NCI-H1105 treated with DMSO at 0.1 percent for 48 hours (cell line): Measurements from ENCODE around the gene HRCT1.
A peak's percentile ranks its signal among the peaks of the same experiment; 100 is the strongest.
"Not testable (repeated sequence)": the region's sequence is repeated elsewhere in the genome, so short reads cannot be mapped to it uniquely, and the experiment has no call there.

Experiments used
- DNase-seq: peaks from one replicate; lab custom pipeline; 2025; lab: John Stamatoyannopoulos, UW

HRCT1 gene

DNA sequence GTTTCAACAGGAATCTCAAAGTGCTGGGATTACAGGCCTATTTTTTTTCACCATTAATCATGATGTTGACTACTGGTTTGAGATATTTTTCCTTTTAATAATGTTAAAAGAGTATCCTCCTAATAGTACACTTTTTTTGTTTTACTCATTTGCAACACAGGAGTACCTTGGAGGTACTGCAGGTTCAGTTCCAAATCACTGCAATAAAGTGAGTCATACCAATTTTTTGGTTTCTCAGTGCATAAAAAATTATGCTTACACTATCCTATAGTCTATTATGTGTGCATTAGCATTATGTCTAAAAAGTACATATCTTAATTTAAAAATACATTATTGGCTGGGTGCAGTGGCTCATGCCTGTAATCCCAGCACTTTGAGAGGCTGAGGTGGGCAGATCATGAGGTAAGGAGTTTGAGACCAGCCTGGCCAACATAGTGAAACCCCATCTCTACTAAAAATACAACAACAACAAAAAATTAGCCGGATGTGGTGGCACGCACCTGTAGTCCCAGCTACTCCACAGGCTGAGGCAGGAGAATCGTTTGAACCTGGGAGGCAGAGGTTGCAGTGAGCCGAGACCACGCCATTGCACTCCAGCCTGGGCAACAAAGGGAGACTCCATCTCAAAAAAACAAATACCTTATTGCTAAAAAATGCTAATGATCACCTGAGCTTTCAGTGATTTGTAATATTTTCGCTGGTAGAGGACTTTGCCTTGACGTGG lies 8.5 kb upstream of the HRCT1 start:
- DNase-seq: not testable (repeated sequence)

DNA sequence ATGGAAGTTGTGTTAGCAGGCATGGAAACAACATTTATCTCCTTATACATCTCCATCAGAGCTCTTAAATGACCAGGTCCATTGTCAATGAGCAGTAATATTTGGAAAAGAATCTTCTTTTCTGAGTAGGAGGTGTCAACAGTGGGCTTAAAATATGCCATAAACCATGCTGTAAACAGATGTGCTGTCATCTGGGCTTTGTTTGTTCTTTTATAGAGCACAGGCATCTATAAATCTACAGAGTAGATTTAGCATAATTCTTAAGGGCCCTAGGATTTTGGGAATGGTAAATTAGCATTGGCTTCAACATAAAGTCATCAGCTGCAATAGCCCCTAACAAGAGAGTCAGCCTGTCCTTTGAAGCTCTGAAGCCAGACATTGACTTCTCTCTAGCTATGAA lies 7.7 kb upstream of the HRCT1 start:
- DNase-seq: no peak

DNA sequence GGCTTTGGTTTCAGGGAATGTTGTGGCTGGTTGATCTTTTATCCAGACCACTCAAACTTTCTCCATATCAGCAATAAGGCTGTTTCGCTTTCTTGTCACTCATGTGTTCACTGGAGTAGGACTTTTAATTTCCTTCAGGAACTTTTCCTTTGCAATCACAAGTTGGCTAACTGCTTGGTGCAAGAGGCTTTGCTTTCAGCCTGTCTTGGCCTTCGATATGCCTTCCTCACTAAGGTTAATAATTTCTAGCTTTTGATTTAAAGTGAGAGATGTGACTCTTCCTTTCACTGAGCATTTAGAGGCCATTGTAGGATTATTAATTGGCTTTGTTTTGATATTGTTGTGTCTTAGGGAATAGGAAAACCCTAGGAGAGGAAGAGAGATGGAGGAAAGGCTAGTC lies 7.0 kb upstream of the HRCT1 start:
- DNase-seq: no peak

DNA sequence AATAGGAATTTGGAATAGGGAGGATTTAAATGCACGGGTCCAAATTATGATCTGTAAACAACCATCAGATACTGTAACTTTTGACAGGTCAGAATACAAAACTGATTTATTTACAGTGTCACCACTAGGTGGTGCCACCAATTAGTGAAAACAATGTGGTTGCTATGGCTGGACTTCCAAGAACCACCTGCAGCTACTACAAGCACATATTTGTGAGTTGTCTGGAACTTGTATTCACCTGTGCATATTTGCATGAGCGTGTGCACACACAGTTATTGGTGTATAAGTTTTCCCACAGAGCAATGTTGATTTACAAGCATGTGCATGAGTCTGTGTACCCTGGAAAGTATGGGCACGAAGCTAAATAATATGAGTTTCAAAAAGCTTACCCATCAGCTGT lies 3.0 kb upstream of the HRCT1 start:
- peak; percentile 65 for DNase-seq

DNA sequence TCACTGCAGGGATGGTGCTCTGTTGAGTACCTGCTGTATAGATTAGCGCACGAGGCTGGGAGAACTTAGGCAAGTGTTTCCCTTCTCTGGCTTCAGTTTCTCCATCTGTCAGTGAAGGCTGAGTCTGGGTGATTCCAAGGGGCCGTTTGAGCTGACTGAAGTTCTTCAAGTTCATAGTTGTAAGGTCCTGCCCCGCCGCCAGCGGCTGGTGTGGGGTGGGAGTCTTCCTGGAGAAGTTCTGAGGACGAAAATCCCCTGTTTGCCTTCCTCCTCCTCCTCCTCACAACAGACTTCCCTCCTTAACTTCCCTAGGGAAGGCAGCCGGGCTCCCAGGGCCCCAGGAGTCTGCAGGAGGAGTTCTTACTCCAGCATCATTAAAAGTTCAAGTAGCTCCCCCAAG lies 1.7 kb upstream of the HRCT1 start:
- no peak for DNase-seq

DNA sequence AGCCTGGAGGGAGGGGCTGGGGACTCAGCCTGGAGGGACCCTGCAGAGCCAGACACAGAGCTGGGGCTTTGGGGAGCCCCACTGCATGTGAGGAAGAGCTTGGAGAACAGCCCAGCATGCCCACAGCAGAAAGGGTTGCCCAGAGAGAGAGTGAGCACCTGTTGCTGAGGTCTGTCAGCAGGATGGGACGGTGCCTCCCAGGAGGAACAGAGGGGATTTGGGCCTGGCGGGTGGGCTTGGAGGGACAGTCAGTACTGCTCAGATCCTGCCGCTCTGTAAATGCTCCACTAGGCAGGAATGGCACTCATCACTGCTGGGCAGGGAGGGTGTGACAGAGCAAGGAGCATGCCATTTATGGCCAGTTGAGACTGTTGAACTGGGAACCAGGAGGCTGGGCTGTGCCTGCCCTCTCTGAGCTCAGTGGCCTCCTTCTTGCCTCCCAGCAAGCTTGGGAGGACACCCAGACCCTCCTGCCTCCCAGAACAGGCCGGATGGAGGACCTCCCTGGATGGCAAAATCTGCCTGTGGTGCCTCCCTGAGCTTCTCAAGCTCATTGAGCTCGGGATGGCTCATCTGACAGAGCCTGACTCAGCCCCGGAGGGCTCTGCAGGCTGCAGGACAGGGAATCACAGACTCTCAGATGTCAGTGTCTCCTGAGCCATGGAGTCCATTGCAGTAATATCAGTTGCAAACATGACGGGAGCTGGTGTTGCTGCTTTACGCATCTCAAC lies 786 bp upstream of the HRCT1 start:
- DNase-seq: no peak

DNA sequence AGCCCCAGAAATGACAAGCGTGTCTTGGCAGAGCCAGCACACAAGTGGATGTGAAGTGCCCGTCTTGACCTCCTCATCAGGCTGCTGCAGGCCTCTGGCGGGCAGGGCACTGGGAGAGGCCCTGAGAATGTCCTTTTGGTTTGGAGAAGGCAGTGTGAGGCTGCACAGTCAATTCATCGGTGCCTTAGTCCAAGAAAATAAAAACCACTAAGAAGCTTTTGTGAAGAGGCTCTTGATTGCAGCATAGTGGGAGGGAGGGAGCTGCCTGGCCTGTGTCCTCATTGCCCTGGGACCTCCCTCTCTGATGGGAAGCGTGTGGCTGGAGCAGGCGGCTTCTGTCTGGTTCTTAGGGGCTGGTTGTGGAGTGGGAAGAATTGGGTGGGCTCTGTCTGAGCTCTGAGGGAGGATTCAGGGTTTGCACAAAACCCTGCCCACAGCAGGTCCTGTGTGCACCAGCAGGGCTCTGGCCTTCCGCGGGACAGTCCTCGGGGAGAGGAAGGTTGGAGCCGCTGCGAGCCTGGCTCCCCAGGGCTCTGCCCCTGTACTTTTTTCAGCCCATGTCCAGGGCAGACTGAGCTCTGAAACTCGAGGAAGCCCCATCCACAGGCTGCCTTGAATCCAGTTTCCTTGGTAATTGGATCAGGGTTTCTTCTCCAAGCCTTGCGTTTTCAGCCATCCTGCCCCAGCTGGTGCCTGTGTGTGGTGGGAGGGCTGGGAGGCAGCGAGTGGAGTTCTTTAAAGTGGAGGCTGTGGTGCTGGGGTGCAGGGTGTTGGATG lies 1.1 kb downstream of the HRCT1 start:
- no peak for DNase-seq

DNA sequence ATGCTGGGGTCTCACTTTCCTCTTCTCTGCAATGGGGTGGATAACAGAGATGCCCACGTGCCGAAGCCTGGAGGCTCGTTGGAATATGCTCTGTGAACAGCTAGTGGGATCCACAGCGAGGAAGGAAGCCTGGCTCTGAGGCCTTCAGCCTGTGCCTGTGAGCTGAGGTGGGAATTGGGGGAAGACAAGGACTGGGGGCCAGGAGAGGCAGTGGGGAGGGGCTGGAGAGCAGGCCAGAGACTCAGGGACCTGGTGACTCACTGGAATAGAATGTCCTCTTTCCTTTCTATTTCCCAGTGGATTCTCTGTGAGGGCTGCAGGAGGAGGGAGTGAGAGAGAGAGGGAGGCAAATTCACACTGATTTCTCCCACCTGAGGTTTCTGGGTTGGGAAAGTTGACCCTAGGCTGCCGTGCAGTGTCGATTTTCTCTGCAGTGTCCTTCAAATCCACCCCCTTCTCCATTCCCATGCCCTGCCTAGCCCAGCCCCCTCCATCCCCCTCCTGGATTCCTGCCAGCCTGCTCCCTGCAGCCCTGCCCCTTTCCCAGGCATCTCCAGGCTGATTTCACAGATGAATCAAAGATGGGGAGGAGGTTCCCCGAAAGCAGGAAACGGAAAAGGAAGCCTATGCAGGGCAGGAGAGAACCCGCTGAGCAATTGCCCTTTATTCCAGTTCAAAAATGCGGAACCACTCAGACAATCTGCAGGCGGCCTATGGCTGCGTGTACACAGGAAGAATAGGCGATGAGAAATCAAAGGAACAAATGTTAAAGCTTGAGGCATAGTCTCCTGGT lies 1.9 kb downstream of the HRCT1 start:
- DNase-seq: peak; percentile 30

DNA sequence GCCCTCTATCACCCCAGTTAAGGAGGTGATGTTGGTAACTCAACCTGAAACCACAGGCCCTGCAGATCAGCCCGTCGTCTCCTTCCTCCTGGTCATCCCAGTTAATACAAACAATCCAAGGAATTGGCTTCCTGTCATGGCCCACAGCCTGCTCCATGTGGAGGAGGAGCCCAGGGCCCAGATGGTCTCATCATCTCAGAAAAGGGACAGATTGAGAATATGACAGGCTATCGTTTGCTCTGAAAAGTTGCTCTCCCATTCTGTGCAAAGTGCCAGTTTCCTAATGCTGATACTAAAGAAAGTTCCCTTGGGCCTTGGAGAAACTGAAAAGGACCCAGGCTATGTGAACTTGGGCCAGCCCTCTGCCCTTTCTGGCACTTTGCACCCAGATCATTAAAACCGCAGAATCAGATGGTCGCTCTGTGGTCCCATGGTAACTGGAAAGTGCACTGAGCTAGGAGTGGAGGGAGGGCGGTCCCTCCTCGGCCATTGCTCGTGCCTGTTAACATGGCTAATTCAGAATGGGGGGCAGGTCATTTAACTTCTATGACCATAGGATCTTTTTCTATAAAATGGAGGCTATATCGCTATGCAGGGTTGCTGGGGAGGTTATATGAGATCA lies 2.6 kb downstream of the HRCT1 start:
- DNase-seq: no peak

DNA sequence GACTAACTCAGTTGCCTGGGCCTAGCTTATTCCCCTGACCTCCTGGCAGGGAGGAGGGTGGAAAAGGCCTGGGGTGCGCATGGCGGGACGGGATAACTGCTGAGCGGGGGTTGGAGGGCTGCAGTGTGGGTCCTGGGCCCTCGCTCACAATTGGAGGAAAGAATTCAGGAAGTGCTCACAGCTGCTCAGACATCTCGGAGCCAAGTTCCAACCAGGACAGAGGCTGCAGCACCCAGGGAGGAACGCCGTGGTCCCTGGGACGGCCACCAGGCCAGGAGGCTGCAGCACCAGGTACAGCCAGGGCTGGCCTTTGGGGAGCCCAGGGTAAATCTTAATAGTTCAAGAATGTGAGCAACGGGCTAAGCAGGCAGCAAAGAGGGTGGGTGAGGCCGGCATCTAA lies 3.3 kb downstream of the HRCT1 start, which contains the start of gene SPAAR:
Gene SPAAR (plus strand): TSS at position 217 of the 400 bp plus-strand sequence. CDS start 974 bp downstream, outside the sequence.
- DNase-seq: no peak

DNA sequence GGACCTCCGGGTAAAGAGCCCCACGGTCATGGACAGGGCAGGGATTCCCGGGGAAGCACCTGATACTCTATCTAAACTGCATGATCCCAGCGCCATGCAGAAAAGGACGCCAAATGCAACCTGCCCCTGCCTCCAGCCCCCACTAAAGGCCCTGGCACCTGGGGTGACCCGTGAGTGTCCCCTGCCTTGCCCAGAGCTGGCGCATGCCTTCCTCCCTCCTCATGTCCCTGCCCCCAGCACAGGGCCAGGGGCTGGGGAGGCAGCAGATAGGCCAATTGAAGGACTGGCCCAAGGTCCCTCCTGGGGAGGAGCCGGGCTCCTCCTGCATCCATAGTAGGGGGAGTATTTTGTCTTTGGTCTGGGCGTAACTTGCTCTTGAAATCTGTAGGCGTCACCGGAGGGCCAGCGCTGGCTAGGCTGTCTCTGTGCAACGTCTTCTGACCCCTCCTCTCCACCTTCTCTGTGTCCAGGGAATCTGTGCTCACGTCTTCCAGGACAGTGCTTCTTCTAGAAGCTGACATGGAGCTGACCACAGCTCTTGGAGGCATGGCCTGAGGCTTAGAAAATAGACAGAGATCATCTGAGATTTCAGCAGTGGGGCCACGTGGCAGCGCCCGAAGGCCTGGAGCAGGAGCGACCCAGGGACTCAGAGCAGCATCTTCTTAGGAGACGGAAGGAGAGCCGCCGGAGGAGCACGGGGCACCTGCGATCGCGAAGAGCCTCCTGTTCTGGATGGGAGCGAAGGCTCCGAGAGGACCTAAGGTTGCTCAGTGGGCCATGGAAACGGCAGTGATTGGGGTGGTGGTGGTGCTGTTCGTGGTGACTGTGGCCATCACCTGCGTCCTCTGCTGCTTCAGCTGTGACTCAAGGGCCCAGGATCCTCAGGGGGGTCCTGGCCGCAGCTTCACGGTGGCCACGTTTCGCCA lies 3.9 kb downstream of the HRCT1 start:
- no peak for DNase-seq

DNA sequence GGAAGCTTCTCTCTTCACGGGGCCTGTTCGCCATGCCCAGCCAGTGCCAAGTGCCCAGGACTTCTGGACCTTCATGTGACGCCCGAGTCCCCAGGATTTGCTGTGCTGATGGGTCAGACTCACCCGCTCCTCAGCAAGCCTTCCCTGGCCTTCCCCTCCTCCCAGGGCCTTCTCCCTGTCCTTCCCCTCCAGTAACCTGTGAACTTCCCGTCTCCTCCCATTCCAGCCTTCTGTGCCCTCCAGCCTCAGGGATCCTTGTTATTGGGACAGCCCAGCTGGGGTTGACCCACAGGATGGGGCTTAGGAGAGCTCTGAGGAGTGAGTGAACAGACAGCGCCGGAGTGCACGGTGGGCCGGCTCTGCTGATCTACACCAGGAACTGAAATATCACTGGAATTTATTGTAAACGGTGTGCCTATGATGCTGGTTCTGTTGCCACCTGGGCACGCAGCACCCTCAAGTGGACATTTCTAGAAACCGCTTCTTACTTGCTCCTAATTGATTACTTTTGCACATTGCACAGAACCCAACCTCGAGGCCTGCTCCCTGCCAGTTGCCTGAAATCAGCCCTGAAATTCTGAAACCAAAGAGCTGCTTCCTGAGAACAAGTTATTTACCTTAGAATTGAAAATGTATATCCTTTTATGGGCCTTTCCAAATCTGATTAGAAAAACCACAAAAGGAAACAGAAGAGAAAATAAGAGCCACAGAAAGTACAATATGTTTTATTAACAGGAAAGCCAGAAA lies 4.8 kb downstream of the HRCT1 start:
- peak; percentile 19 for DNase-seq

DNA sequence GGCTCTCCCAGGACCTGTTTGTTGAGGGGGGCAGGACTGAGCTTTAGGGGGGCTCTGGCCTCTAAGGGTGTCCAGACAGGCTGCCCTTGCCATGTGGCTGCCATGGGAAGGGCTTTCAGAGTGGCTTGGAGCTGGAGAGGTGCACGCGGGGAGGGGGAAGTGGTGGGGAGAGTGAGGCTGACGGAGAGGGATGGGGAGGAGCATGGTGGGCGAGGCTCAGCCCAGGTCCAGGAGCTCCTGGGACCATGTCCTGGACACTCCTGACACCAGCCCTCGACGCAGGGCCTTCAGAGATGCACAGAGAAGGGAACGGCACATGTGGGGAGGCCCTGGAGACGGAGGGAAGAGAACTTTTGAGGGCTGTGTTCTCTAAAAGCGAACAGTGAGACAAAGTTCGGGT lies 5.7 kb downstream of the HRCT1 start:
- DNase-seq: no peak

DNA sequence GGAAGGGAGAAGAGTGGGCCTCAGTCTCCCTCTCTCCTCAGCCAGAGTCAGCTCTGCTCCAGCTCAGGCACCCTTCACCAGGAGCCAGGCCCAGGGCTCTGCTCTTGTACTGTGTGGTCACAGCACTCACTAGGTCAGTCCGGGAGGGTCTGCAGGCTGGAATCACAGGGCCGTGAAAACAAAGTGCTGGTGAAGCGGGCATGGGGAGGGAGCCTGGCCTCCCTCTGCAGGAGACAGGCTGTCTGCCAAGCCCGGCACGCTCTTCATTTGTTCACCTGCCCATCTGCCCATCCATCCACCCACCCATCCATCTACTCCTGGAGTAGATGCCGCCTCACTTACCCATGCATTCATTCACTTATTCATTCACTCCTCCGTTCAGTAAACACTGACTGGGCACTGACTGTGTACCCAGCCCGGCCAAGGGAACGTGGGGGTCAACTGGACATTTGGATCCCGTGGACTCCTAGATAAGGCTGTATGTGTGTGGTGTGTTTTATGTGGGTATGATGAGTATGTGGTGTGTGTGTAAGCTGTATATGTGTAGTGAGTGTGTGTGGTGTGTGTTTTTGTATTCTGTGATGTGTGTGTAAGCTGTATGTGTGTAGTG lies 6.9 kb downstream of the HRCT1 start:
- no peak for DNase-seq

DNA sequence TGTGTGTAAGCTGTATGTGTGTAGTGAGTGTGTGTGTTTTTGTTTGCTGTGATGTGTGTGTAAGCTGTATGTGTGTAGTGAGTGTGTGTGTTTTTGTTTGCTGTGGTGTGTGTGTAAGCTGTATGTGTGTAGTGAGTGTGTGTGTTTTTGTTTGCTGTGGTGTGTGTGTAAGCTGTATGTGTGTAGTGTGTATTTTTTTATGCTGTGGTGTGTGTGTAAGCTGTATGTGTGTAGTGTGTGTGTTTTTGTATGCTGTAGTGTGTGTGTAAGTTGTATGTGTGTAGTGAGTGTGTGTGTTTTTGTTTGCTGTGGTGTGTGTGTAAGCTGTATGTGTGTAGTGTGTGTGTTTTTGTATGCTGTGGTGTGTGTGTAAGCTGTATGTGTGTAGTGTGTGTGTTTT lies 7.4 kb downstream of the HRCT1 start:
- DNase-seq: not testable (repeated sequence)

DNA sequence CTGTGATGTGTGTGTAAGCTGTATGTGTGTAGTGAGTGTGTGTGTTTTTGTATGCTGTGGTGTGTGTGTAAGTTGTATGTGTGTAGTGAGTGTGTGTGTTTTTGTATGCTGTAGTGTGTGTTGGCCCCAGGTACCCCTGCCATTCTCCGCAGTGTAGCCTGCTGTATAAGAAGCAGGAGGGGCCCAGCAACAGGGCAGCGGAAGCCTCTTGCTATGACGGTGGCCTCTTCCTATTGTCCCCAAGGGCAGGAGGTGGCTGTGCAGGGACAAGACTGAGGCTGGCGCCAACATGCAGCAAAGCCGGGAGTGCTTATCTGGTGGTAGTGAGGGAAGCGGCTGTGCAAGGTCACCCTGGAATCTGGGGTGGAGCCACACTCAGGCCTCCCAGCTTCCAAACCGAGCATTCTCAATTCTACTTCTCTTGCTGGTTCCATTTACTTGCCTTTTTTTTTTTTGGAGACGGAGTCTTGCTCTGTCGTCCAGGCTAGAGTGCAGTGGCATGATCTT lies 8.4 kb downstream of the HRCT1 start:
- DNase-seq: no peak

DNA sequence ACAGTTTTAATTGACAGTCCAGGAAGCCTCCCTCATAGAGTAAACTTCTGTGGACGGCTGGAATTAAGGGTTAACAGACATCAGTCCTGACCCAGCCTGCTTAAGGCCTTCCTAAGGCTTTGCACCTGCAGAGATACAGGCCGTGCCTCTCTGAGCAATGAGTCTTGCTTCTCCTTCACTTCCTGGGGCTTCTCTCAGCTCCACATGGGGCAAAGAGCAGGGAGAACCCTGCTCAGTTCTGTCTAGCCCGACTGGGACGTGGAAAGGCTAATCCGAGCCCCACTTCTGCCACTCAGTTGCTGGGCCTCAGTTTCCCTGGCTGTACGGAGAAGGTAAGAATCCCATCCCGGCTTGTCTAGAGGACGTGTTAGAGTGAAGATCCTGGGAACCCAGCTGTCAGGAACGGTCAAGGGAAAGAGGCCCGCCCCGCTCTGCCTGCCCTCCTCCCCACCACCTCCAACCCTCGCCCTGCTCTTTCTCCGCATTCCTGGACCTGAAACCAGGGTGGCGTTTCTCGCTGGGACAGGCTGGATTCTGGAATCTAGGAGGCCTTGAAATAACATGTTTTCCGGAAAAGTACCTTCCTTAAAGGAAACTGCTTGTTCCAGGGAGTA lies 9.8 kb downstream of the HRCT1 start:
- DNase-seq: no peak

DNA sequence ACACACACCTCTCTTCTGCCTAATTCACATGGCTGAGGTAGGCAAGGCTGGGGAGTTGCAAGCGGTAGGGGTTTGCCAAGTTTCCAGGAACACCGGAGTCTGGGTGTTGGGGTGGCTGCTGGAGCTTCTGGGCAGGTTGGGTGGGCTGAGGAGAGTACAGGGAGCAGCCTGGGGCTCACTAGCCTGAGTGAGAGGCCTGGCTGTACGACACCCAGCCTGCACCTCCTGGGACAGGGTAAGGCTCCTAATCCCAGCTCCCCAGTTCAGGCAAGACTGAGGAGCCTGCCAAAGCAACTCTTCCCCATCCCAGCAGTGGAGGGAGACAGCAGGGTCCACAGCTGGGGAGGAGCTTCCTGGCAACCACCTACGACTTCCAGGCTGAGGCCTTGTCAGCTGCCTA lies 11.3 kb downstream of the HRCT1 start:
- no peak for DNase-seq

DNA sequence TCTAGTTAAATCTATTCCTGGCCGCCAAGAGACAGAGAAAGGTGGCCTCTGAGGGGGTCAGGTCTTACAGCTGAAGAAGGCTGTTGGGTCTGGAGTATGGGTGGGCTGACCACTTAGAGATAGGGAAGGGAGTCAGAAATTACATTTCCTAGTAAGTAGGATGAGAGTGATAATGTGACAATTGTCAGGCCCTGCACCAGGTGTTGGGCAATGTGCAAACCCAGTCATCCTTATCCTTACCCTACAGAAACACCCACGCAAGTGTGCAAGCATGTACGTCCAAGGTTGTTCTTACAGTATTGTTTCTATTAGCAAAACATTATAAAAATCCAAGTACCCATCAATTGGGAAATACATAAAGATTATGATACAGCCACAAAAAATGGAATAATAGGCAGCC lies 12.8 kb downstream of the HRCT1 start:
- DNase-seq: no peak
